K562 (cell line): ENCODE measurements around the gene APBB2.

Experiments used
- DIDO1 ChIP-seq: fragments of 450-650 bp; IDR thresholded peaks from 2 replicates; pipeline ENCODE4 v1.6.1; 2016; ENCODE audit warnings: low read depth, missing biosample characterization, missing genetic modification characterization
- POLR2A ChIP-seq: fragments of 450-650 bp; conservative IDR thresholded peaks from 2 replicates; pipeline ENCODE4 v1.6.1; 2016
- SRF ChIP-seq, 2 experiments: fragments of 250-450, 450-650 bp in 1 of 2; sonication (Bioruptor Pico) in 1 of 2; sonication (generic) in 1 of 2; formaldehyde crosslinking; IDR thresholded peaks; 2 replicates each; pipeline versions ENCODE4 v1.5.0 to v1.5.1; 2020 to 2022; ENCODE audit warnings: mild to moderate bottlenecking in 1 of 2, missing genetic modification reagents in 1 of 2
- ZNF224 ChIP-seq: sonication (generic); formaldehyde crosslinking; IDR thresholded peaks from 2 replicates; pipeline ENCODE4 v1.8.0; 2022; ENCODE audit warnings: mild to moderate bottlenecking, missing genetic modification reagents
- ZNF347 ChIP-seq: fragments of 450-650 bp; formaldehyde crosslinking; IDR thresholded peaks from 2 replicates; pipeline ENCODE4 v1.4.0; 2020; ENCODE audit warnings: low read depth, mild to moderate bottlenecking, moderate library complexity

DNA sequence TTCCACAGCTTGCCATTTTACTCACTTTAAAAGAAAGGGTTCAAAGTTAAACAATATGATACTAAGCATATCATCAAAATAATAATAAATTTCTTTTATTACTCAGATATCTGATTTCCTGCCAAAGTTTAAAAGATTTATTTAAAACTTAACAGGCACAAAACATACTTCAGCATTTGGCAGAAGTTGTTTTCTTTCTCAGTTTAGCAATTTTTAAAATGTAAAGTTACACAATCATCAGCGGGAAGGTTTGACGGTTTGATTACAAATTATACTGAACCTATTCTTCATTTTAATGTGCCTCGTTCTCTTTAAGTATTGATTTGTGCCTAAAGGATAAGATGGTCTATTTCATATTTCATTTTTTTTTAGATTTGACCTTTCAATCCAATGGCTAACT, 227.2 kb downstream of the APBB2 start:
- no peak for TF ChIP-seq POLR2A
- no peak for TF ChIP-seq SRF (CRISPR knock-in tag; IDR thresholded peaks at IDR 0.05)
- no peak for TF ChIP-seq DIDO1 (tag)
- no peak for TF ChIP-seq ZNF224
- TF ChIP-seq ZNF347 = no peak
